GM12878 (cell line): ENCODE measurements around the gene TRAPPC3L. TPM values are rescaled to one million over a fixed set of nuclear protein-coding genes. Genes with fewer than 3 reads are reported as not detected.

Source experiments
- ATAC-seq: fragments of 200-7000 bp; cut with Tn5 transposase; 3 replicates; pipeline ENCODE4 v1.9.1; 2020; ENCODE audit warnings: mild to moderate bottlenecking, moderate library complexity
- BruUV-seq: library from RNA; stranded (reverse); fragments of 400-500 nt; replicated peaks from 2 replicates; lab custom pipeline; 2021; lab: Mats Ljungman, UMichigan
- CTCF ChIA-PET: fragments of 300-600 bp; sonication (Branson Sonifier 250); formaldehyde crosslinking; extraction: SDS; loops from one replicate; lab custom pipeline; 2021; ENCODE audit warnings: inconsistent platforms; lab: Yijun Ruan, JAX
- POLR2A ChIA-PET: fragments of 350-600 bp; formaldehyde crosslinking; extraction: SDS; loops from one replicate; lab custom pipeline; 2021; ENCODE audit warnings: inconsistent platforms; lab: Charles Lee
- RAD21 ChIA-PET: fragments of 300-600 bp; sonication (Branson Sonifier 250); formaldehyde crosslinking; loops from one replicate; lab custom pipeline; 2023; ENCODE audit warnings: antibody characterized with exemption; ENCODE audit not compliant: unreplicated experiment; lab: Charles Lee
- SMC1A ChIA-PET: fragments of 300-600 bp; sonication (Branson Sonifier 250); formaldehyde crosslinking; loops from one replicate; lab custom pipeline; 2023; ENCODE audit not compliant: unreplicated experiment, uncharacterized antibody; lab: Charles Lee
- DNase-seq: peaks from one replicate; pipeline ENCODE4 v3.0.0-alpha.2; 2011; ENCODE audit warnings: low read depth, low spot score
- FAIRE-seq: peaks from 3 replicates; lab custom pipeline; 2011; peaks lifted over from hg19 to GRCh38; lab: Jason Lieb, UNC
- H2AFZ ChIP-seq: 2 replicates; pipeline ENCODE4 v1.6.0; 2011; ENCODE audit warnings: low read depth, low read length, control low read depth; ENCODE audit not compliant: control insufficient read depth
- H3K27ac ChIP-seq: 2 replicates; pipeline ENCODE4 v1.5.1; 2011; ENCODE audit warnings: control low read depth; ENCODE audit not compliant: control insufficient read depth, insufficient read depth
- H3K27me3 ChIP-seq, 2 experiments: replicated peaks in 1 of 2; 2 replicates each; pipeline versions ENCODE4 v1.6.0 to v1.6.1; 2011; ENCODE audit warnings: low read length in 1 of 2; ENCODE audit not compliant: control insufficient read depth in 2 of 2, insufficient read depth in 2 of 2
- H3K36me3 ChIP-seq, 2 experiments: 2 replicates each; pipeline ENCODE4 v1.5.1; 2011; ENCODE audit warnings: low read length in 1 of 2; ENCODE audit not compliant: control insufficient read depth in 2 of 2, insufficient read depth in 2 of 2
- H3K4me1 ChIP-seq: 2 replicates; pipeline ENCODE4 v1.6.1; 2011; ENCODE audit warnings: mild to moderate bottlenecking, low read length, moderate library complexity, mixed read lengths; ENCODE audit not compliant: control insufficient read depth, insufficient read depth
- H3K4me2 ChIP-seq: 2 replicates; pipeline ENCODE4 v1.6.0; 2011; ENCODE audit warnings: control low read depth; ENCODE audit not compliant: control insufficient read depth, insufficient read depth
- H3K4me3 ChIP-seq: fragments of 200-600 bp; sonication (generic); 2 replicates; pipeline ENCODE4 v1.5.1; 2016
- H3K79me2 ChIP-seq: 2 replicates; pipeline ENCODE4 v1.6.0; 2011; ENCODE audit warnings: low read length; ENCODE audit not compliant: control insufficient read depth, insufficient read depth
- H3K9ac ChIP-seq: 2 replicates; pipeline ENCODE4 v1.8.0; 2011; ENCODE audit warnings: low read length, control low read depth, mixed read lengths; ENCODE audit not compliant: control insufficient read depth, insufficient read depth
- H3K9me3 ChIP-seq: replicated peaks from 3 replicates; pipeline ENCODE4 v1.5.1; 2011; ENCODE audit warnings: mild to moderate bottlenecking, low read length; ENCODE audit not compliant: control insufficient read depth, insufficient read depth
- H4K20me1 ChIP-seq: 2 replicates; pipeline ENCODE4 v1.6.0; 2011; ENCODE audit not compliant: control insufficient read depth, insufficient read depth
- BCL3 ChIP-seq: IDR thresholded peaks from 2 replicates; pipeline ENCODE4 v1.6.1; 2011; ENCODE audit warnings: borderline replicate concordance, low read depth, mild to moderate bottlenecking, moderate library complexity, low read length; ENCODE audit not compliant: insufficient read depth, poor library complexity, severe bottlenecking
- CREM ChIP-seq: IDR thresholded peaks from 2 replicates; pipeline ENCODE4 v1.6.1; 2014; ENCODE audit warnings: antibody characterized with exemption, low read depth
- DPF2 ChIP-seq: fragments of 450-650 bp; IDR thresholded peaks from 2 replicates; pipeline ENCODE4 v1.6.1; 2017; ENCODE audit warnings: mild to moderate bottlenecking
- FOS ChIP-seq: IDR thresholded peaks from 3 replicates; pipeline ENCODE4 v1.6.1; 2011; ENCODE audit warnings: borderline replicate concordance; ENCODE audit not compliant: insufficient read length; ENCODE audit errors: extremely low read depth
- FOXM1 ChIP-seq: IDR thresholded peaks from 2 replicates; pipeline ENCODE4 v1.6.1; 2012; ENCODE audit warnings: low read depth, mild to moderate bottlenecking, inconsistent platforms, low read length, moderate library complexity
- HDAC2 ChIP-seq: fragments of 200-600 bp; sonication (generic); IDR thresholded peaks from 2 replicates; pipeline ENCODE4 v1.6.1; 2017
- HDAC6 ChIP-seq: fragments of 200-600 bp; sonication (generic); IDR thresholded peaks from one replicate; pipeline ENCODE4 v1.8.0; 2017; ENCODE audit warnings: antibody characterized with exemption; ENCODE audit not compliant: unreplicated experiment
- IRF5 ChIP-seq: fragments of 450-650 bp; IDR thresholded peaks from 2 replicates; pipeline ENCODE4 v1.6.1; 2017; ENCODE audit warnings: borderline replicate concordance
- MEF2B ChIP-seq: fragments of 450-650 bp; IDR thresholded peaks from 2 replicates; pipeline ENCODE4 v1.6.1; 2018; ENCODE audit warnings: mild to moderate bottlenecking, moderate library complexity; ENCODE audit not compliant: partially characterized antibody, poor library complexity, severe bottlenecking
- RFX5 ChIP-seq: IDR thresholded peaks from 2 replicates; pipeline ENCODE4 v1.6.1; 2011; ENCODE audit warnings: low read depth, low read length, improper control_type of control experiment
- TBL1XR1 ChIP-seq: IDR thresholded peaks from 2 replicates; pipeline ENCODE4 v1.6.1; 2012; ENCODE audit warnings: low read depth, low read length, improper control_type of control experiment
- TCF3 ChIP-seq: IDR thresholded peaks from 2 replicates; pipeline ENCODE4 v1.6.1; 2012; ENCODE audit warnings: low read depth, mild to moderate bottlenecking, low read length, borderline replicate concordance; ENCODE audit not compliant: insufficient read depth
- ZNF207 ChIP-seq: fragments of 450-650 bp; IDR thresholded peaks from 2 replicates; pipeline ENCODE4 v1.6.1; 2014; ENCODE audit warnings: antibody characterized with exemption, mild to moderate bottlenecking, borderline replicate concordance
- ZNF384 ChIP-seq: IDR thresholded peaks from 2 replicates; pipeline ENCODE4 v1.6.1; 2012; ENCODE audit warnings: low read depth, mild to moderate bottlenecking, low read length, improper control_type of control experiment, borderline replicate concordance
- ZNF687 ChIP-seq: fragments of 450-650 bp; IDR thresholded peaks from 2 replicates; pipeline ENCODE4 v1.6.1; 2017; ENCODE audit warnings: mild to moderate bottlenecking, moderate library complexity
- WGBS: methylation state at CpG from one replicate; pipeline ENCODE4 v1.1.6; 2016; ENCODE audit warnings: low lambda C conversion rate; ENCODE audit not compliant: insufficient replicate concordance, insufficient coverage; ENCODE audit errors: missing lambda C conversion rate; 5-methylcytosine and 5-hydroxymethylcytosine counted together
- in situ Hi-C: fragments of 300-500 bp; cut with MboI; formaldehyde crosslinking; loops from 9 replicates; pipeline ENCODE4 v1.14.3; 2018; ENCODE audit warnings: mixed read lengths
- intact Hi-C: fragments of 100-400 bp; cut with micrococcal nuclease; formaldehyde crosslinking; loops from one replicate; pipeline ENCODE4 v1.14.2; 2022; ENCODE audit not compliant: unreplicated experiment
- polyA plus RNA-seq, 11 experiments: library from polyadenylated mRNA; depleted of rRNA in 4 of 11; unstranded in 6 of 11; stranded (reverse) in 5 of 11; fragments of >200 nt; fragmentation: Nextera tagmentation in 4 of 11; fragmentation: Illumina TruSeq in 1 of 11; extraction: Ambion mirVana in 4 of 11; extraction: Trizol in 1 of 11; gene quantifications; 1 replicate in 1 of 11; 2 replicates in 10 of 11; pipeline versions ENCODE4 v1.2.1 to v1.2.3, GENCODE V29; 2011 to 2016; ENCODE audit warnings: inconsistent platforms in 2 of 11, missing spikeins in 2 of 11, low read depth in 1 of 11
- total RNA-seq, 4 experiments: library from RNA; depleted of rRNA in 3 of 4; stranded (reverse); fragments of >200 nt in 3 of 4; fragmentation: Illumina TruSeq in 1 of 4; extraction: Trizol in 1 of 4; gene quantifications; 2 replicates each; pipeline versions ENCODE4 v1.2.1 to v1.2.3, GENCODE V29; 2013 to 2021

TRAPPC3L gene
- total and polyA plus RNA-seq, 10 of the 15 experiments (the other 5 are each of a cell fraction or from before 2014, with no cell fraction given), result not detected

- peaks cover 41% of the 10 kb centered on the region for H3K79me2 ChIP-seq
- ATAC-seq (peak; percentile 94), DNase-seq (peak; percentile 95), FAIRE-seq (peak; percentile 89)
- H3K36me3 ChIP-seq, result 0 out of 4 replicates have a peak, but pooled peaks cover 0 to 3% of the 10 kb centered on the region in 2 experiments
- peak within 1 kb of the TSS; percentile 76 for H3K4me2 ChIP-seq
- H3K9ac ChIP-seq, result peak within 1 kb of the TSS; percentile 95
- WGBS, result under 1% methylated on average over 59 of the region's 62 CpGs
- RAD21 ChIA-PET, result interaction anchor here (0.9 to 2.4 kb wide), 6 partner anchors 10 to 300 kb away, joined by 3 to 7 read pairs (median 3); partner anchors contain the start of gene TSPYL1
- no peaks in the 10 kb centered on the region for H4K20me1 ChIP-seq
- CTCF ChIA-PET, result interaction anchor here (0.7 to 3.5 kb wide), 18 partner anchors 8 to 353 kb away, joined by 3 to 17 read pairs (median 5); partner anchors contain the start of genes RSPH4A and TSPYL4
- POLR2A ChIA-PET, result interaction anchor here (0.6 to 1.7 kb wide), 11 partner anchors 11 to 470 kb away, joined by 3 to 11 read pairs (median 4); partner anchors contain the start of genes DSE, NT5DC1, TSPYL1 and TSPYL4
- H3K9me3 ChIP-seq, result no peaks in the 10 kb centered on the region
- in situ Hi-C loops (no loop called here), intact Hi-C loops (loop anchor here (2.0 to 5.0 kb wide), 2 partner anchors 110 to 294 kb away; partner anchors contain the start of genes KPNA5 and TSPYL1)
- H2AFZ ChIP-seq, result peak within 1 kb of the TSS; percentile 88
- H3K27me3 ChIP-seq, result no peaks in the 10 kb centered on the region
- peak within 1 kb of the TSS; percentile 81 for H3K27ac ChIP-seq
- SMC1A ChIA-PET, result interaction anchor here (1.1 to 3.4 kb wide), 10 partner anchors 8 to 333 kb away, joined by 3 to 18 read pairs (median 6); partner anchors contain the start of gene TSPYL1
- H3K4me3 ChIP-seq, result peak within 1 kb of the TSS; percentile 88
- peaks cover 5% of the 10 kb centered on the region; the same call in 1 of the 2 replicates for H3K4me1 ChIP-seq
- no TSS peak for BruUV-seq
- TF ChIP-seq HDAC2 (no peak), IRF5 (peak; percentile 100), FOS (no peak), ZNF207 (peak; percentile 100), CREM (peak; percentile 91), RFX5 (no peak), FOXM1 (no peak; the same call in 1 of the 2 replicates), TCF3 (peak; percentile 65; the same call in 1 of the 2 replicates), BCL3 (peak; percentile 43), ZNF687 (peak; percentile 60; the same call in 1 of the 2 replicates), HDAC6 (peak; percentile 50), DPF2 (no peak), ZNF384 (peak; percentile 22; the same call in 1 of the 2 replicates), TBL1XR1 (peak; percentile 71; the same call in 1 of the 2 replicates), MEF2B (peak; percentile 36)
These were observed 25.6 kb upstream of the TRAPPC3L start, which contains the start of gene RWDD1 for GRCh38 chr6:116570856-116571682. RWDD1 (plus strand) TSS chr6:116571504; CDS start chr6:116571583, 79 bp downstream.
